Activated CD4-positive, alpha-beta memory T cell treated with anti-CD3 and anti-CD28 coated beads for 36 hours (primary cell): ENCODE results near the gene ACTL7A. TPM values are rescaled to one million over a fixed set of nuclear protein-coding genes. Genes with fewer than 3 reads are reported as not detected.
"Not testable (repeated sequence)": the region's sequence is repeated elsewhere in the genome, so short reads cannot be mapped to it uniquely, and the experiment has no call there.

Experiments used
- CTCF ChIA-PET: fragments of 350-600 bp; sonication (Branson Sonifier 250); formaldehyde crosslinking; loops from one replicate; lab custom pipeline; 2021; ENCODE audit warnings: antibody characterized with exemption, inconsistent platforms; lab: Charles Lee
- POLR2A ChIA-PET: fragments of 350-600 bp; sonication (Branson Sonifier 250); formaldehyde crosslinking; loops from one replicate; lab custom pipeline; 2021; ENCODE audit warnings: antibody characterized with exemption; lab: Charles Lee
- DNase-seq: peaks from one replicate; pipeline ENCODE4 v3.0.0-alpha.2; 2020
- H3K27ac Mint-ChIP-seq: one replicate; pipeline ENCODE4 v1.8.0; 2021; ENCODE audit warnings: mixed read lengths
- H3K27me3 Mint-ChIP-seq: one replicate; pipeline ENCODE4 v1.8.0; 2021; ENCODE audit warnings: mixed read lengths
- H3K36me3 Mint-ChIP-seq: one replicate; pipeline ENCODE4 v1.8.0; 2021; ENCODE audit warnings: mixed read lengths
- H3K4me1 Mint-ChIP-seq: one replicate; pipeline ENCODE4 v1.8.0; 2021; ENCODE audit warnings: low read depth, mixed read lengths
- H3K4me3 Mint-ChIP-seq: one replicate; pipeline ENCODE4 v1.8.0; 2021; ENCODE audit warnings: mild to moderate bottlenecking, mixed read lengths
- H3K9me3 Mint-ChIP-seq: one replicate; pipeline ENCODE4 v1.8.0; 2021; ENCODE audit warnings: mixed read lengths
- intact Hi-C: fragments of 100-400 bp; cut with micrococcal nuclease; formaldehyde crosslinking; loops from one replicate; pipeline ENCODE4 v1.15.1; 2023
- total RNA-seq, 2 experiments: library from RNA; stranded (reverse); gene quantifications; one replicate each; pipeline ENCODE4 v1.2.3, GENCODE V29; 2021

Gene ACTL7A
- total RNA-seq, 2 experiments from 2014 or later = not detected

DNA sequence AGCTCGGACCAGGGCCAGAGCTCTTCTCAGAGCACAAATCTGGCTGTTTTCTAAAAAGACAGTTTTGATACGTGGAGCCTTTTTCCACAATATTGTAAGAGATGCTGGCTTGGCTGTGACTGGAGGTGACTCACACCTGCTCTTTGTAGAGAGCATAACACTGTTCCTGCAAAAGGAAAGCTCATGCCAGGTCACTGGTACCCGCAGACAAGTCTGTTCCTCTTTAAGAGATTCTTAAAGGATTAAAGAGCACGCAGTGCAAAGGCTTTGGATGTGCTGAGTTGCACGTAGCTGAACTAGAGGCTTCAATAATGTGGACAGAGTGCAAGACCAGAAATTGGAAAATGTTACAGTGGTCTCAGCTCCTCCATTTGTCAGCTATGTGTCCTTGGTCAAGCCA is 25.3 kb upstream of the ACTL7A start:
- peaks cover 4% of the 10 kb centered on the region for H3K4me1 Mint-ChIP-seq
- intact Hi-C loops = no loop called here
- ChIA-PET CTCF (interaction anchor here (1.2 kb wide), 1 partner anchor 8 kb away, joined by 3 read pairs; no protein-coding TSS in a partner anchor), POLR2A (no interaction called here)
- no peaks in the 10 kb centered on the region for H3K36me3 Mint-ChIP-seq
- H3K4me3 Mint-ChIP-seq = no peak overlapping the region
- H3K9me3 Mint-ChIP-seq = no peaks in the 10 kb centered on the region
- no peak overlapping the region for H3K27ac Mint-ChIP-seq
- peaks cover 4% of the 10 kb centered on the region for H3K27me3 Mint-ChIP-seq
- DNase-seq = no peak

DNA sequence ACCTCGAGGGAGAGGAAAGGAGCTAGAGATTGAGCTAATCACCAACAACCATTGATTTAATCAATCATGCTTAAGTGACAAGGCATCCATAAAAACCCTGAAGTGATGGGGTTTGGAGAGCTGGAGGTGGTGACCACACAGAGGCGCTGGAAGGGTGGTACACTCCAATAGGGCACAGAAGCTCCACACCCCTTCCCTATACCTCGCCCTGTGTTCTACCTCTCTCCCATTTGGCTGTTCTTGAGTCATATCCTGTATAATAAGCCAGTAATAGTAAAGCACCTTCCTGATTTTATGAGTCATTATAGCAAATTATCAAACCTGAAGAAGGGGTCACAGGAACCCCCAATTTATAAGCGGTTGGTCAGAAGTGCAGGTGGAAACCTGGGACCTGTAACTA is 24.5 kb upstream of the ACTL7A start:
- Mint-ChIP-seq H3K4me3 (no peak overlapping the region), H3K36me3 (no peaks in the 10 kb centered on the region), H3K27ac (no peak overlapping the region), H3K9me3 (no peaks in the 10 kb centered on the region), H3K27me3 (peaks cover 4% of the 10 kb centered on the region), H3K4me1 (peaks cover 4% of the 10 kb centered on the region)
- CTCF ChIA-PET = no interaction called here
- DNase-seq = no peak
- POLR2A ChIA-PET = no interaction called here
- intact Hi-C loops = no loop called here

GRCh38 chr9:108838017-108838416 is 24.0 kb upstream of the ACTL7A start:
- CTCF ChIA-PET = no interaction called here
- DNase-seq = no peak
- no peak overlapping the region for H3K27ac Mint-ChIP-seq
- H3K4me1 Mint-ChIP-seq = peaks cover 8% of the 10 kb centered on the region
- H3K27me3 Mint-ChIP-seq = peaks cover 4% of the 10 kb centered on the region
- intact Hi-C loops = no loop called here
- no peak overlapping the region for H3K4me3 Mint-ChIP-seq
- no peaks in the 10 kb centered on the region for H3K9me3 Mint-ChIP-seq
- H3K36me3 Mint-ChIP-seq = no peaks in the 10 kb centered on the region
- POLR2A ChIA-PET = no interaction called here

GRCh38 chr9:108839561-108839960 is 22.5 kb upstream of the ACTL7A start:
- H3K27me3 Mint-ChIP-seq, H3K4me3 Mint-ChIP-seq, CTCF ChIA-PET, DNase-seq, H3K36me3 Mint-ChIP-seq, H3K27ac Mint-ChIP-seq, intact Hi-C loops, H3K4me1 Mint-ChIP-seq, POLR2A ChIA-PET, H3K9me3 Mint-ChIP-seq: not testable (repeated sequence)

- ChIA-PET POLR2A (no interaction called here), CTCF (no interaction called here)
- H3K4me3 Mint-ChIP-seq = peak overlapping the region; percentile 38
- intact Hi-C loops = no loop called here
- peak; percentile 45 for DNase-seq
- no peaks in the 10 kb centered on the region for H3K9me3 Mint-ChIP-seq
- peaks cover 4% of the 10 kb centered on the region for H3K27me3 Mint-ChIP-seq
- no peak overlapping the region for H3K27ac Mint-ChIP-seq
- H3K4me1 Mint-ChIP-seq = peaks cover 4% of the 10 kb centered on the region
- no peaks in the 10 kb centered on the region for H3K36me3 Mint-ChIP-seq
Observed at GRCh38 chr9:108842610-108843295, 19.3 kb upstream of the ACTL7A start.

- peaks cover 3% of the 10 kb centered on the region for H3K27me3 Mint-ChIP-seq
- peaks cover 4% of the 10 kb centered on the region for H3K4me1 Mint-ChIP-seq
- CTCF ChIA-PET = interaction anchor here (1.0 kb wide), 1 partner anchor 8 kb away, joined by 3 read pairs; no protein-coding TSS in a partner anchor
- intact Hi-C loops = no loop called here
- POLR2A ChIA-PET = no interaction called here
- H3K36me3 Mint-ChIP-seq = no peaks in the 10 kb centered on the region
- no peaks in the 10 kb centered on the region for H3K9me3 Mint-ChIP-seq
- no peak for DNase-seq
- no peak overlapping the region for H3K27ac Mint-ChIP-seq
- no peak overlapping the region for H3K4me3 Mint-ChIP-seq
Observed at GRCh38 chr9:108844391-108844790, 17.7 kb upstream of the ACTL7A start.

DNA sequence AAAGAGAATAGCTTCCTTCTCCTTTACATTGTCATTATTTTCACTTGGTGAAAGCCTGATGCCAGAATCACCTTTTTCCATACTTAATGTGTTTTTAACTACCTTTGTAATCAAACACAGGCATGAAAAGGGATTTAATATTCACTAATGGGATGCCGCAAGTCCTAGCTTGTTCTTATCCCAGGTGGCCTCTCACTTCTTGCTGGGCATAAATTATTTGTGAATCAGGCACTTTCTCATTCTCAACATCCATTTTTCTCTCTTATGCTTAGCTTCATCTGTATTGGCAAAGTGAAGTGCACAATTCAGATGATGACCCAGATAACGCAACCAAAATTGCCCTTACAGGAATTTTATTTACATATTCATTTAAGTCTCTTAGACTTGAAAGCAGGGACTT is 17.2 kb upstream of the ACTL7A start:
- CTCF ChIA-PET = interaction anchor here (1.0 kb wide), 1 partner anchor 9 kb away, joined by 3 read pairs; no protein-coding TSS in a partner anchor
- Mint-ChIP-seq H3K27me3 (no peaks in the 10 kb centered on the region), H3K4me1 (peaks cover 4% of the 10 kb centered on the region), H3K9me3 (no peaks in the 10 kb centered on the region), H3K4me3 (no peak overlapping the region), H3K27ac (no peak overlapping the region), H3K36me3 (no peaks in the 10 kb centered on the region)
- DNase-seq = no peak
- POLR2A ChIA-PET = no interaction called here
- intact Hi-C loops = no loop called here

DNA sequence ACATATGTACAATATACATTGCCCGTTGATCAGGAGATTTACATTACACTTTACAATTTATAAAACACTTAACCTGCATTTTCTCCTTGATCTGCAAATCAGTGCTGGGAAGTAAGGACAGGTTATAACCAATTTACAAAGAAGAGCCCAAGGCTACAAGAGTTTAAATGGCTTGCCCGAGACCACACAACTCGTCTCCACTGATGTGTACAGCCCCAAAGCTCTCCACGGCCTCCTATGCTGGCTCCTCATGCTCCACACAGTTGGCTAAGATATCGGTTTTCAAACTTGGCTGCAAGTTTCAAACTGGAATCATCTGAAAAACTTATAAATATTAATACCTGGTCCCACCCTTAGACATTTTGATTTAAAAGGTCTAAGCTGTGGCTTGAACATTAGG is 16.6 kb upstream of the ACTL7A start:
- H3K4me1 Mint-ChIP-seq = peaks cover 4% of the 10 kb centered on the region
- H3K27me3 Mint-ChIP-seq = no peaks in the 10 kb centered on the region
- no peak for DNase-seq
- ChIA-PET CTCF (no interaction called here), POLR2A (no interaction called here)
- intact Hi-C loops = no loop called here
- H3K27ac Mint-ChIP-seq = no peak overlapping the region
- no peaks in the 10 kb centered on the region for H3K36me3 Mint-ChIP-seq
- no peak overlapping the region for H3K4me3 Mint-ChIP-seq
- no peaks in the 10 kb centered on the region for H3K9me3 Mint-ChIP-seq

GRCh38 chr9:108845947-108846346 is 16.1 kb upstream of the ACTL7A start:
- intact Hi-C loops = no loop called here

DNA sequence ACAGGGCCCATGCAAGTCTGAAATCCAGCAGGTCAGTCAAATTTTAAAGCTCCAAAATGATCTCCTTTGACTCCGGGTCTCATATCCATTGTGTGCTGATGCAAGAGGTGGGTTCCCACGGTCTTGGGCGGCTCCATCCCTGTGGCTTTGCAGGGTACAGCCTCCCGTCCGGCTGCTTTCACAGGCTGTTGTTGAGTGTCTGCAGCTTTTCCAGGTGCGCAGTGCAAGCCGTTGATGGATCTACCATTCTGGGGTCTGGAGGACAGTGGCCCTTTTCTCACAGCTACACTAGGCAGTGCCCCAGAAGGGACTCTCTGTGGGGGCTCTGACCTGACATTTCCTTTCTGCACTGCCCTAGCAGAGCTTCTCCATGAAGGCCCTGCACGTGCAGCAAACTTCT is 13.8 kb upstream of the ACTL7A start:
- not testable (repeated sequence) for H3K27me3 Mint-ChIP-seq, H3K27ac Mint-ChIP-seq, H3K4me3 Mint-ChIP-seq

More at GRCh38 chr9:108845947-108846346, 16.1 kb upstream of the ACTL7A start:
- H3K27ac Mint-ChIP-seq = no peak overlapping the region
- no peak for DNase-seq
- no peak overlapping the region for H3K4me3 Mint-ChIP-seq
- H3K27me3 Mint-ChIP-seq = no peaks in the 10 kb centered on the region
- H3K9me3 Mint-ChIP-seq = no peaks in the 10 kb centered on the region
- ChIA-PET CTCF (no interaction called here), POLR2A (no interaction called here)
- H3K36me3 Mint-ChIP-seq = no peaks in the 10 kb centered on the region
- peaks cover 4% of the 10 kb centered on the region for H3K4me1 Mint-ChIP-seq

GRCh38 chr9:108850293-108850897 is 11.7 kb upstream of the ACTL7A start:
- H3K4me3 Mint-ChIP-seq = no peak overlapping the region
- intact Hi-C loops = no loop called here
- ChIA-PET POLR2A (no interaction called here), CTCF (no interaction called here)
- no peak overlapping the region for H3K27ac Mint-ChIP-seq
- no peaks in the 10 kb centered on the region for H3K27me3 Mint-ChIP-seq
- DNase-seq = no peak
- H3K36me3 Mint-ChIP-seq = no peaks in the 10 kb centered on the region
- H3K9me3 Mint-ChIP-seq = no peaks in the 10 kb centered on the region
- no peaks in the 10 kb centered on the region for H3K4me1 Mint-ChIP-seq

More for the DNA sequence above, 13.8 kb upstream of the ACTL7A start:
- intact Hi-C loops, H3K9me3 Mint-ChIP-seq, H3K36me3 Mint-ChIP-seq, DNase-seq, H3K4me1 Mint-ChIP-seq, POLR2A ChIA-PET, CTCF ChIA-PET: not testable (repeated sequence)

GRCh38 chr9:108851138-108851537 is 10.9 kb upstream of the ACTL7A start:
- H3K27ac Mint-ChIP-seq = no peak overlapping the region
- POLR2A ChIA-PET = no interaction called here
- H3K9me3 Mint-ChIP-seq = no peaks in the 10 kb centered on the region
- no peaks in the 10 kb centered on the region for H3K36me3 Mint-ChIP-seq
- no peak for DNase-seq
- no peaks in the 10 kb centered on the region for H3K27me3 Mint-ChIP-seq
- H3K4me3 Mint-ChIP-seq = no peak overlapping the region
- no peaks in the 10 kb centered on the region for H3K4me1 Mint-ChIP-seq
- intact Hi-C loops = no loop called here
- CTCF ChIA-PET = no interaction called here

GRCh38 chr9:108852079-108852478 is 10.0 kb upstream of the ACTL7A start:
- DNase-seq = no peak
- Mint-ChIP-seq H3K9me3 (no peaks in the 10 kb centered on the region), H3K4me3 (no peak overlapping the region), H3K36me3 (no peaks in the 10 kb centered on the region), H3K27ac (no peak overlapping the region), H3K4me1 (no peaks in the 10 kb centered on the region), H3K27me3 (no peaks in the 10 kb centered on the region)
- POLR2A ChIA-PET = no interaction called here
- CTCF ChIA-PET = no interaction called here
- intact Hi-C loops = no loop called here
